Endothelial cell of umbilical vein (primary cell): ENCODE measurements around the gene COX5B.

Source experiments
- EZH2 ChIP-seq: IDR thresholded peaks from 2 replicates; pipeline ENCODE4 v1.6.1; 2012; ENCODE audit warnings: borderline replicate concordance, low read depth, mild to moderate bottlenecking, moderate library complexity, low read length, inconsistent platforms; ENCODE audit not compliant: severe bottlenecking
- FOS ChIP-seq: IDR thresholded peaks from 2 replicates; pipeline ENCODE4 v1.6.1; 2011; ENCODE audit warnings: mild to moderate bottlenecking, low read length, moderate library complexity, borderline replicate concordance; ENCODE audit not compliant: insufficient read depth
- JUN ChIP-seq: IDR thresholded peaks from 2 replicates; pipeline ENCODE4 v1.6.1; 2011; ENCODE audit warnings: borderline replicate concordance, low read depth; ENCODE audit not compliant: insufficient read length, insufficient read depth
- POLR2A ChIP-seq: IDR thresholded peaks from 2 replicates; pipeline ENCODE4 v1.6.1; 2012; ENCODE audit warnings: low read depth, mild to moderate bottlenecking, control low read depth, low read length
- POLR2AphosphoS5 ChIP-seq: IDR thresholded peaks from 2 replicates; pipeline ENCODE4 v1.6.1; 2012; ENCODE audit warnings: low read depth, mild to moderate bottlenecking, control low read depth, low read length, moderate library complexity; ENCODE audit not compliant: insufficient read depth
- TF ChIP-seq, protein P1 (sequence below): IDR thresholded peaks from 2 replicates; pipeline ENCODE4 v1.6.1; 2011; ENCODE audit not compliant: insufficient read depth, insufficient read length
- TF ChIP-seq, protein P2 (sequence below), 2 donors: IDR thresholded peaks; 1 replicate in 1 of 2; 2 replicates in 1 of 2; pipeline ENCODE4 v1.5.1; 2011; ENCODE audit warnings: low read length in 2 of 2, mild to moderate bottlenecking in 2 of 2, moderate library complexity in 2 of 2, control low read depth in 1 of 2, inconsistent platforms in 1 of 2, low read depth in 1 of 2; ENCODE audit not compliant: insufficient read depth in 1 of 2; ENCODE audit errors: extremely low read depth in 1 of 2

DNA sequence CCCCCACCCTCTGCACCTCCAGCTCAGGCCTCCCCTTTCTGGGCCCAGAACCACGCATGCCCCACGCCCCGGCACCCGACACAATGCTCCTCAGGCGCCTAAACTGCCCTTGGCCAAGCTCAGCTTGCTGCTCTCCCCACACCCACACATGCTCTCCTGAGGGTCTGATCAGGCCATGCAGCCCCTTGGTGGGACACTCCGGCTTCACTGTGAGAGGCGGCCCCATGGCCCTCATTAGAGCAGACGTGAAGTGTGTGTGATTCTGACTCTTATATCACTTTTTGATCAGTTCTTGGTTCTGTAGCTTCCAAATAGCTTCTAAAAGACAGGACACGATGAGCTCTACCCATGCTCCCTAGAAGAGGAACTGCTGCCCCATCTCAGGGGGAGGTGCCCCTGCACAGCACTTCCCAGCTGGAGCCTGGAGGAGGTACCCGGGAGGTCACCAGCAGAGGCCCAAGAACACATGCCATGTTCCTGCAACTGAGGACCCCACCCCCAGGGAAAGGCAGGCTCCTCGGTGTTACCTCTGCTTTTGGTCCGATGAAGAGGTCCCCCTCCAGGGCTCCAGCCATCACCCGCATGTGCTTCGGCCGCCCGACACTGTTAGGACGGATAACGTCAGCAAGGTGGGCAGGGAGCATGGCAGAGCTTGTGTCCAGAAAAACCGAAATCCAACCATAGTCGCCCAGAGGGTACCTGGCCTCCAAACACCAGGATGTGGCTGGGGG is 14.3 kb downstream of the COX5B start:
- TF ChIP-seq, protein P1, sequence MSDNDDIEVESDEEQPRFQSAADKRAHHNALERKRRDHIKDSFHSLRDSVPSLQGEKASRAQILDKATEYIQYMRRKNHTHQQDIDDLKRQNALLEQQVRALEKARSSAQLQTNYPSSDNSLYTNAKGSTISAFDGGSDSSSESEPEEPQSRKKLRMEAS, result no peak
- TF ChIP-seq, protein P2, sequence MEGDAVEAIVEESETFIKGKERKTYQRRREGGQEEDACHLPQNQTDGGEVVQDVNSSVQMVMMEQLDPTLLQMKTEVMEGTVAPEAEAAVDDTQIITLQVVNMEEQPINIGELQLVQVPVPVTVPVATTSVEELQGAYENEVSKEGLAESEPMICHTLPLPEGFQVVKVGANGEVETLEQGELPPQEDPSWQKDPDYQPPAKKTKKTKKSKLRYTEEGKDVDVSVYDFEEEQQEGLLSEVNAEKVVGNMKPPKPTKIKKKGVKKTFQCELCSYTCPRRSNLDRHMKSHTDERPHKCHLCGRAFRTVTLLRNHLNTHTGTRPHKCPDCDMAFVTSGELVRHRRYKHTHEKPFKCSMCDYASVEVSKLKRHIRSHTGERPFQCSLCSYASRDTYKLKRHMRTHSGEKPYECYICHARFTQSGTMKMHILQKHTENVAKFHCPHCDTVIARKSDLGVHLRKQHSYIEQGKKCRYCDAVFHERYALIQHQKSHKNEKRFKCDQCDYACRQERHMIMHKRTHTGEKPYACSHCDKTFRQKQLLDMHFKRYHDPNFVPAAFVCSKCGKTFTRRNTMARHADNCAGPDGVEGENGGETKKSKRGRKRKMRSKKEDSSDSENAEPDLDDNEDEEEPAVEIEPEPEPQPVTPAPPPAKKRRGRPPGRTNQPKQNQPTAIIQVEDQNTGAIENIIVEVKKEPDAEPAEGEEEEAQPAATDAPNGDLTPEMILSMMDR (IDR thresholded peaks at IDR 0.05; ENCODE audit: extremely low read depth in 1 of 2, insufficient read depth in 1 of 2, low read depth in 1 of 2, low read length in 2 of 2), result no peak
- TF ChIP-seq EZH2, result no peak
- no peak for TF ChIP-seq FOS
- TF ChIP-seq POLR2A, result no peak
- no peak for TF ChIP-seq JUN
- peak; percentile 11 for TF ChIP-seq POLR2AphosphoS5
